IMR-90 (cell line): ENCODE measurements around the gene ESPL1. TPM values are rescaled to one million over a fixed set of nuclear protein-coding genes. Genes with fewer than 3 reads are reported as not detected.
A peak's percentile ranks its signal among the peaks of the same experiment; 100 is the strongest.

ENCODE experiments used
- ATAC-seq: fragments of 200-7000 bp; cut with Tn5 transposase; 2 replicates; pipeline ENCODE4 v1.9.1; 2020; ENCODE audit warnings: low read depth, mild to moderate bottlenecking, moderate library complexity
- BruUV-seq: library from RNA; stranded (reverse); fragments of 400-500 nt; replicated peaks from 2 replicates; lab custom pipeline; 2021; lab: Mats Ljungman, UMichigan
- CTCF ChIA-PET: fragments of 300-600 bp; formaldehyde crosslinking; extraction: SDS; loops from one replicate; lab custom pipeline; 2021; ENCODE audit warnings: antibody characterized with exemption; lab: Yijun Ruan, JAX
- POLR2A ChIA-PET: fragments of 300-600 bp; sonication (Branson Sonifier 250); formaldehyde crosslinking; loops from one replicate; lab custom pipeline; 2022; ENCODE audit warnings: antibody characterized with exemption; ENCODE audit not compliant: unreplicated experiment; lab: Charles Lee
- DNase-seq: peaks from one replicate; pipeline ENCODE4 v3.0.0; 2013
- H2AFZ ChIP-seq: replicated peaks from 2 replicates; pipeline ENCODE3; 2013; ENCODE audit warnings: low read length, mild to moderate bottlenecking; ENCODE audit not compliant: poor library complexity
- H2AK5ac ChIP-seq: 2 replicates; pipeline ENCODE4 v1.6.1; 2013; ENCODE audit warnings: low read depth, low read length, inconsistent platforms
- H2AK9ac ChIP-seq: replicated peaks from 2 replicates; pipeline ENCODE3; 2013; ENCODE audit warnings: mild to moderate bottlenecking, low read depth, low read length, moderate library complexity; ENCODE audit not compliant: poor library complexity
- H2BK120ac ChIP-seq: 2 replicates; pipeline ENCODE4 v1.6.1; 2013; ENCODE audit warnings: low read depth, low read length, inconsistent platforms
- H2BK15ac ChIP-seq: 3 replicates; pipeline ENCODE4 v1.6.1; 2013; ENCODE audit warnings: low read depth, low read length, inconsistent platforms
- H2BK20ac ChIP-seq: 2 replicates; pipeline ENCODE4 v1.6.1; 2013; ENCODE audit warnings: low read depth, mild to moderate bottlenecking, inconsistent platforms, low read length, moderate library complexity
- H2BK5ac ChIP-seq: 2 replicates; pipeline ENCODE4 v1.6.1; 2013; ENCODE audit warnings: mild to moderate bottlenecking, low read depth, low read length, inconsistent platforms; ENCODE audit not compliant: poor library complexity, severe bottlenecking
- H3K14ac ChIP-seq: replicated peaks from 2 replicates; pipeline ENCODE4 v1.6.1; 2013; ENCODE audit warnings: low read depth, low read length, inconsistent platforms
- H3K18ac ChIP-seq: 2 replicates; pipeline ENCODE4 v1.6.1; 2013; ENCODE audit warnings: low read depth, low read length, control low read depth
- H3K23ac ChIP-seq: 2 replicates; pipeline ENCODE4 v1.6.1; 2013; ENCODE audit warnings: low read depth, low read length, inconsistent platforms
- H3K27ac ChIP-seq: 2 replicates; pipeline ENCODE4 v1.5.1; 2013; ENCODE audit warnings: mild to moderate bottlenecking, control low read depth, low read length; ENCODE audit not compliant: insufficient read depth
- H3K27me3 ChIP-seq: 2 replicates; pipeline ENCODE4 v1.6.1; 2013; ENCODE audit warnings: low read length; ENCODE audit not compliant: control insufficient read depth, insufficient read depth
- H3K36me3 ChIP-seq: 2 replicates; pipeline ENCODE4 v1.6.1; 2013; ENCODE audit warnings: low read length, mixed read lengths; ENCODE audit not compliant: control insufficient read depth, insufficient read depth
- H3K4ac ChIP-seq: 2 replicates; pipeline ENCODE4 v1.6.1; 2013; ENCODE audit warnings: low read depth, low read length, inconsistent platforms
- H3K4me1 ChIP-seq: 2 replicates; pipeline ENCODE4 v1.6.1; 2013; ENCODE audit warnings: low read length, mixed read lengths; ENCODE audit not compliant: control insufficient read depth, insufficient read depth
- H3K4me2 ChIP-seq: 2 replicates; pipeline ENCODE4 v1.6.1; 2013; ENCODE audit warnings: low read depth, mild to moderate bottlenecking, control low read depth, low read length, moderate library complexity
- H3K4me3 ChIP-seq: 2 replicates; pipeline ENCODE4 v1.5.1; 2013; ENCODE audit warnings: low read depth, mild to moderate bottlenecking, control low read depth, low read length, moderate library complexity; ENCODE audit not compliant: insufficient read depth
- H3K56ac ChIP-seq: 2 replicates; pipeline ENCODE4 v1.6.1; 2013; ENCODE audit warnings: low read length, inconsistent platforms; ENCODE audit not compliant: insufficient read depth; ENCODE audit errors: extremely low read depth
- H3K79me1 ChIP-seq, 2 experiments: 2 replicates each; pipeline ENCODE4 v1.6.1; 2013; ENCODE audit warnings: low read length in 2 of 2, inconsistent platforms in 1 of 2, low read depth in 1 of 2
- H3K9ac ChIP-seq: 2 replicates; pipeline ENCODE4 v1.6.1; 2013; ENCODE audit warnings: low read depth, low read length, control low read depth
- H3K9me1 ChIP-seq: 2 replicates; pipeline ENCODE4 v1.6.1; 2013; ENCODE audit warnings: low read length, inconsistent platforms; ENCODE audit not compliant: insufficient read depth
- H3K9me3 ChIP-seq: 2 replicates; pipeline ENCODE4 v1.6.1; 2013; ENCODE audit warnings: low read length; ENCODE audit not compliant: control insufficient read depth, insufficient read depth
- H4K20me1 ChIP-seq: 2 replicates; pipeline ENCODE4 v1.6.1; 2013; ENCODE audit warnings: low read length, inconsistent platforms; ENCODE audit not compliant: insufficient read depth
- H4K5ac ChIP-seq: 2 replicates; pipeline ENCODE4 v1.6.1; 2013; ENCODE audit warnings: mild to moderate bottlenecking, low read depth, low read length, control low read depth
- H4K8ac ChIP-seq, 2 experiments: 2 replicates each; pipeline ENCODE4 v1.6.1; 2013; ENCODE audit warnings: low read depth in 2 of 2, low read length in 2 of 2, control low read depth in 1 of 2, inconsistent platforms in 1 of 2
- H4K91ac ChIP-seq: 2 replicates; pipeline ENCODE4 v1.6.1; 2013; ENCODE audit warnings: low read depth, low read length, inconsistent platforms; ENCODE audit not compliant: insufficient read depth
- CEBPB ChIP-seq: IDR thresholded peaks from 2 replicates; pipeline ENCODE4 v1.6.1; 2012; ENCODE audit warnings: low read depth, low read length, improper control_type of control experiment
- ELK1 ChIP-seq: fragments of 150-350 bp; IDR thresholded peaks from 2 replicates; pipeline ENCODE4 v1.6.1; 2016; ENCODE audit warnings: low read depth, mild to moderate bottlenecking, low read length, moderate library complexity, borderline replicate concordance
- MAFK ChIP-seq: IDR thresholded peaks from 2 replicates; pipeline ENCODE4 v1.6.1; 2012; ENCODE audit warnings: low read depth, low read length, improper control_type of control experiment
- MAZ ChIP-seq: IDR thresholded peaks from 2 replicates; pipeline ENCODE4 v1.6.1; 2012; ENCODE audit warnings: low read depth, mild to moderate bottlenecking, low read length, improper control_type of control experiment, moderate library complexity, borderline replicate concordance
- MXI1 ChIP-seq: IDR thresholded peaks from 2 replicates; pipeline ENCODE4 v1.6.1; 2012; ENCODE audit warnings: low read depth, mild to moderate bottlenecking, low read length, moderate library complexity, borderline replicate concordance
- POLR2A ChIP-seq: IDR thresholded peaks from 2 replicates; pipeline ENCODE4 v1.6.1; 2012; ENCODE audit warnings: mild to moderate bottlenecking, low read depth, low read length
- RAD21 ChIP-seq: IDR thresholded peaks from 2 replicates; pipeline ENCODE4 v1.6.1; 2012; ENCODE audit warnings: low read length, improper control_type of control experiment
- RCOR1 ChIP-seq: IDR thresholded peaks from 2 replicates; pipeline ENCODE4 v1.6.1; 2012; ENCODE audit warnings: mild to moderate bottlenecking, low read length, improper control_type of control experiment; ENCODE audit not compliant: insufficient replicate concordance
- WGBS, 2 experiments: methylation state at CpG; one replicate each; pipeline versions ENCODE4 v1.1.5 to v1.1.7; 2013; ENCODE audit warnings: missing lambda C conversion rate in 2 of 2; ENCODE audit not compliant: insufficient read length in 1 of 2; ENCODE audit errors: extremely low coverage in 2 of 2; 5-methylcytosine and 5-hydroxymethylcytosine counted together
- dilution Hi-C: fragments of 300-500 bp; cut with HindIII; formaldehyde crosslinking; loops from one replicate; pipeline ENCODE4 v1.14.3; 2018; ENCODE audit warnings: low sequenced_read_pairs; ENCODE audit not compliant: unreplicated experiment
- in situ Hi-C: fragments of 300-500 bp; cut with MboI; formaldehyde crosslinking; loops from 3 replicates; pipeline ENCODE4 v1.14.3; 2019; ENCODE audit warnings: low sequenced_read_pairs, inconsistent platforms, mixed read lengths
- intact Hi-C: fragments of 100-400 bp; cut with micrococcal nuclease; formaldehyde crosslinking; loops from 2 replicates; pipeline ENCODE4 v1.10.0; 2022
- polyA plus RNA-seq, 3 experiments: library from polyadenylated mRNA; depleted of rRNA; stranded (reverse); fragments of >200 nt; gene quantifications; 2 replicates each; pipeline ENCODE4 v1.2.3, GENCODE V29; 2012; ENCODE audit warnings: low replicate concordance in 1 of 3
- total RNA-seq: library from RNA; depleted of rRNA; stranded (reverse); fragments of >200 nt; gene quantifications from 2 replicates; pipeline ENCODE4 v1.2.3, GENCODE V29; 2012

The ESPL1 gene
- total and polyA plus RNA-seq, 2 of the 4 experiments (the other 2 are of a cell fraction) = 6.5 to 9.2 TPM

GRCh38 chr12:53325511-53326061 lies 57.5 kb downstream of the ESPL1 start:
- in situ Hi-C loops = loop anchor here (10.0 kb wide), 1 partner anchor 179 kb away; the partner anchor contains the start of genes NPFF and TARBP2
- peak overlapping the region; percentile 36; the same call in 1 of the 2 replicates for H3K23ac ChIP-seq
- peak overlapping the region; percentile 51; the same call in 1 of the 2 replicates for H3K4ac ChIP-seq

More at GRCh38 chr12:53325511-53326061, 57.5 kb downstream of the ESPL1 start:
- intact Hi-C loops (loop anchor here (1.0 to 10.0 kb wide), 2 partner anchors 96 to 111 kb away; no protein-coding TSS in a partner anchor), dilution Hi-C loops (no loop called here)
- Histone ChIP-seq H3K14ac (no peak overlapping the region), H4K8ac (peak overlapping the region in 1 of 2 experiments; percentile 63; a peak in 2 of 4 replicates), H2AK5ac (no peak overlapping the region; the same call in 1 of the 2 replicates), H2AK9ac (peak overlapping the region; percentile 81), H4K5ac (no peak overlapping the region), H2BK120ac (no peak overlapping the region), H3K27ac (peak overlapping the region; percentile 75), H3K18ac (no peak overlapping the region; the same call in 1 of the 2 replicates), H3K9me3 (no peaks in the 10 kb centered on the region), H3K4me1 (peaks cover 9% of the 10 kb centered on the region), H3K27me3 (peaks cover 17% of the 10 kb centered on the region), H2BK20ac (no peak overlapping the region), H3K4me2 (peak overlapping the region; percentile 40), H2BK15ac (no peak overlapping the region), H3K9ac (peak overlapping the region; percentile 63), H3K9me1 (peaks cover 7% of the 10 kb centered on the region; the same call in 1 of the 2 replicates), H3K56ac (no peak overlapping the region; the same call in 1 of the 2 replicates), H3K36me3 (no peaks in the 10 kb centered on the region), H2AFZ (peak overlapping the region; percentile 96), H2BK5ac (no peak overlapping the region), H4K91ac (no peak overlapping the region), H3K4me3 (peak overlapping the region; percentile 50), H4K20me1 (no peaks in the 10 kb centered on the region), H3K79me1 (peaks cover 4 to 10% of the 10 kb centered on the region in 2 experiments)
- WGBS, 2 experiments = 4% methylated on average over 13 of the region's 50 CpGs; no CpG with 5 or more reads in 1 of the 2 experiments
- DNase-seq (no peak), ATAC-seq (no peak)
- no TSS peak for BruUV-seq
- TF ChIP-seq MXI1 = no peak
- no peak for TF ChIP-seq CEBPB
- no peak for TF ChIP-seq RAD21
- TF ChIP-seq ELK1 = no peak
- no peak for TF ChIP-seq POLR2A
- no peak for TF ChIP-seq MAZ
- TF ChIP-seq RCOR1 = no peak
- TF ChIP-seq MAFK = no peak
- ChIA-PET POLR2A (no interaction called here), CTCF (interaction anchor here (0.6 to 2.5 kb wide), 6 partner anchors 8 to 96 kb away, joined by 3 to 11 read pairs (median 6); no protein-coding TSS in a partner anchor)
